Measurements from ENCODE around the gene ZNF285. TPM values are rescaled to one million over a fixed set of nuclear protein-coding genes. Genes with fewer than 3 reads are reported as not detected.
A peak's percentile ranks its signal among the peaks of the same experiment; 100 is the strongest.

ZNF285 gene
- total RNA-seq (2021; ENCODE audit: unreplicated experiment) (1.4 TPM), Bru-seq, nascent RNA (percentile 36 among the genes with signal in this experiment), BruChase-seq, experiment 1, labeled RNA remaining after a 2-hour chase (percentile 50 among the genes with signal in this experiment), BruChase-seq, experiment 2, labeled RNA remaining after a 6-hour chase (percentile 33 among the genes with signal in this experiment)
- 1.1 TPM for polyA plus RNA-seq (2012; ENCODE audit: insufficient read length)
- long read RNA-seq, partial matches to known transcripts: 0 of 2 reads
- long read RNA-seq, other reads (novel, unspliced or antisense): 0 of 2 reads

DNA sequence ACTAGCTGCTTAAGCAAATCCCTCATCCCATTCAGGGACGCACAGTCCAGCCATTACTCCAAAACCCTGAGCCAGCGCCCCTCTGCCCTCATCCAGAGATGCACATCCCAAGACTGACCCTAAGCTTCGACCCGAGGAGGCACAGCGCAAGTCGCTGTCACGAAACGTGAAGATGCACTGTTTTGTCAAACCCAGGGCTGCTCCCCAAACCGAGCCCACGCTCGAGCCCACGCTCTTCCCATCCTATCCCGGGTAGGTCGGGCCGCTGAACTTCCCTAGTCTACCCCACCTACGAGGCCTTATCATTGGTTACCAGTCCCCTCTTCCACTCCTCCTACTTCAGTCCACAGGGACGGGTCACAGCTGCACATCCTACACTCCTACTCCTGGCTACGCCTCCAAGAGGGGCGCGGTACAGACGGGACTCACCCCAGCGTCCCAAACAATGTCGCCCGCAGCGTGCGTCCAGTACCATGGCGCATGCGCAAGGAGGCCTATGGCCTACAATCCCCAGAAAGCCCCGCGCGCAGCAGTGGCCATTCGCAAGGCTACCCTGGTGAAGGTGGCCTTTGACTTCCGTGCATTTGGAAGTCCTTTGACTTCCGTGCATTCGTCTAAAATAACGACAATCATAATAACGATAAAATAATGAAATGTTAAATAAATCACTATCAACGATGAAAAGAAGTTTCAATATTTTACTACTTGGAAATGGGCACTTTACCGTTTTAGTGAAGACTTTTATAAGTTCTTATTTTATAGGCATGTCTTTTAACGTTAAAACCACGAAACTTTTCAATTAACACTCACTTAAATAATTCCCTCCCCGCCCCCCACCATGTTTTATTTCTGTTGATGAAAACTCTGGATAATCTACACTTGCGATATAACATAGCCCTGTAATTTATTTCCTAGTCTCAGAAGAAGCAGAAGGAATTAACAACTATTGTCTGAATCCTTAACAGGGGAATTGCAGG, at the start of gene ZNF285:
TSS of gene ZNF285 (minus strand) at position 470 of the 977 bp plus-strand sequence. CDS start 4,395 bp downstream, outside the sequence.
- intact Hi-C loops (cut with micrococcal nuclease; ENCODE audit: unreplicated experiment): no loop called here
- H3K9me3 ChIP-seq (ENCODE audit: control insufficient read depth, insufficient read depth, low read depth, low read length): no peaks in the 10 kb centered on the region
- peak within 1 kb of the TSS; percentile 83 for H3K27ac ChIP-seq (ENCODE audit: low read length)
- DNase-seq (ENCODE audit: low read depth, low spot score) (peak; percentile 67), ATAC-seq (peak; percentile 100)
- peak within 1 kb of the TSS; percentile 67 to 78 for H3K4me3 ChIP-seq (ENCODE audit: low read depth in 2 of 2, low read length in 2 of 2)
- BruUV-seq (replicated peaks): no TSS peak
- TF ChIP-seq POLR2AphosphoS5 (IDR thresholded peaks at IDR 0.05; ENCODE audit: low read depth, low read length): peak; percentile 39; the same call in 1 of the 2 replicates
- no peak for TF ChIP-seq REST (IDR thresholded peaks at IDR 0.05; ENCODE audit: insufficient read depth in 1 of 2, low read depth in 2 of 2, low read length in 1 of 2)
- H3K36me3 ChIP-seq (ENCODE audit: control insufficient read depth, insufficient read depth, low read length): no peaks in the 10 kb centered on the region
- H3K27me3 ChIP-seq (ENCODE audit: control insufficient read depth, insufficient read depth, low read length): no peaks in the 10 kb centered on the region
- CTCF ChIA-PET: no interaction called here
- in situ Hi-C loops (cut with HindIII; ENCODE audit: low pct_unique_long_range_greater_than_20kb, low sequenced_read_pairs): no loop called here
- no peaks in the 10 kb centered on the region for H3K4me1 ChIP-seq (ENCODE audit: control insufficient read depth, insufficient read depth, low read length)
- POLR2A ChIA-PET: no interaction called here

DNA sequence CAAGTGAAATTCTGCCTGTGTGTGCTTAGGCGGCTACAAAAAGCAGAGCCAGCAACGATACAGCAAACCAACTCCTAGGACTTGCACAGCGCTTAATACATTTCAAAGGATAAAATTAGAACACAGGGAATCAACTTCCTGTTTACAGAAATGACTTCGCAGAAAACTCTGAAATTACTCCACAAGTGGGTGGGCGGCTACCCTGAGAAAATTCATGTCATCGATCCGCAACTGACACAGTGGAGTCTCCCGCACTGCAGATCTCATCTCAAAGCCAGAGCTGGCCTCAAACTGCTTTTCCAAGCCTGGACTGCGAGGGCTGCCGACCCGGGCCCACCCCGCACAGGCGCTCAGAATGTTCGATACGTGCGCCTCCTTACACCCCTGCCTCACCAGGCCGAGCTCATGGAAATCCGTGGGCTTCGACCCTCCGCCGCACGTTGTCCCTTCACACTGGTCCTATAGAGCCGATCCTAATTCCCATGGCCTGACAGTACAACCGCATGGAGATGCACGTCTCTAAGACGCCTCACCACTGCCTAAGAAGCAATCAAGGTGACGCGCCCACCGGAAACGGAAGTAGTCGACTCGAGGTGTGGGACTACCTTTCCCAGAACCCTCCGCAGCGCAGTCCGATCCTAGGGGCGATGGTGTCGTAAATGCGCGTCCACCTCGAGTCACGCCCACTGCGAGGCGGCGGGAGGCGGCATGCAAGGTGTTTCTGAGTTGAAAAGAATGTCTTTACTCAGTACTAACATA, 46.7 kb upstream of the ZNF285 start, which contains the start of gene ZNF229:
TSS of gene ZNF229 (minus strand) at position 557 of the 759 bp plus-strand sequence. CDS start 5,625 bp downstream, outside the sequence.
- POLR2A ChIA-PET: no interaction called here
- TF ChIP-seq REST (IDR thresholded peaks at IDR 0.05; ENCODE audit: insufficient read depth in 1 of 2, low read depth in 2 of 2, low read length in 1 of 2) (no peak), SIN3A (IDR thresholded peaks at IDR 0.05; ENCODE audit: borderline replicate concordance, insufficient read depth, low read depth, low read length) (0 out of 2 replicates have a peak, but pooled peaks have one; percentile 69), POLR2AphosphoS5 (IDR thresholded peaks at IDR 0.05; ENCODE audit: low read depth, low read length) (peak; percentile 50; the same call in 1 of the 2 replicates)
- H3K27ac ChIP-seq (ENCODE audit: low read length): peak within 1 kb of the TSS; percentile 81
- no peaks in the 10 kb centered on the region for H3K27me3 ChIP-seq (ENCODE audit: control insufficient read depth, insufficient read depth, low read length)
- no peaks in the 10 kb centered on the region for H3K9me3 ChIP-seq (ENCODE audit: control insufficient read depth, insufficient read depth, low read depth, low read length)
- BruUV-seq (replicated peaks): no TSS peak
- DNase-seq (ENCODE audit: low read depth, low spot score) (peak; percentile 73), ATAC-seq (peak; percentile 100)
- H3K36me3 ChIP-seq (ENCODE audit: control insufficient read depth, insufficient read depth, low read length): no peaks in the 10 kb centered on the region
- peaks cover 4% of the 10 kb centered on the region; the same call in 1 of the 2 replicates for H3K4me1 ChIP-seq (ENCODE audit: control insufficient read depth, insufficient read depth, low read length)
- CTCF ChIA-PET: no interaction called here
- H3K4me3 ChIP-seq (ENCODE audit: low read depth in 2 of 2, low read length in 2 of 2): peak within 1 kb of the TSS; percentile 74 to 81
- in situ Hi-C loops (cut with HindIII; ENCODE audit: low pct_unique_long_range_greater_than_20kb, low sequenced_read_pairs): no loop called here
- intact Hi-C loops (cut with micrococcal nuclease; ENCODE audit: unreplicated experiment): no loop called here
